Peyer's patch (tissue), 4 donors: ENCODE data around the gene NSFL1C. TPM values are rescaled to one million over a fixed set of nuclear protein-coding genes. Genes with fewer than 3 reads are reported as not detected.
A peak's percentile ranks its signal among the peaks of the same experiment; 100 is the strongest.

ENCODE experiments used
- DNase-seq, 3 donors: peaks; one replicate each; pipeline ENCODE4 v3.0.0-alpha.2; 2017 to 2019
- H3K27ac ChIP-seq, 4 donors: fragments of 200-600 bp; sonication (generic); one replicate each; pipeline ENCODE4 v1.5.1; 2016 to 2019
- H3K27me3 ChIP-seq, 2 donors: fragments of 200-600 bp; sonication (generic); one replicate each; pipeline ENCODE4 v1.5.1; 2019
- H3K36me3 ChIP-seq, 3 donors: fragments of 200-600 bp; sonication (generic); one replicate each; pipeline ENCODE4 v1.5.1; 2016 to 2019
- H3K4me1 ChIP-seq, 4 donors: fragments of 200-600 bp; sonication (generic); one replicate each; pipeline ENCODE4 v1.5.1; 2016 to 2019
- H3K4me3 ChIP-seq, 4 donors: fragments of 200-600 bp; sonication (generic); 1 replicate in 3 of 4; 2 replicates in 1 of 4; pipeline ENCODE4 v1.5.1; 2016 to 2019; ENCODE audit warnings: mild to moderate bottlenecking in 1 of 4
- H3K9me3 ChIP-seq, 4 donors: fragments of 200-600 bp; sonication (generic); one replicate each; pipeline ENCODE4 v1.5.1; 2016 to 2019; ENCODE audit warnings: mild to moderate bottlenecking in 1 of 4
- POLR2A ChIP-seq, 2 donors: fragments of 450-650 bp; IDR thresholded peaks; one replicate each; pipeline ENCODE4 v1.5.1; 2017; ENCODE audit warnings: antibody characterized with exemption in 2 of 2, mild to moderate bottlenecking in 2 of 2, moderate library complexity in 2 of 2
- total RNA-seq, 4 donors: library from RNA; depleted of rRNA; stranded (reverse); fragments of >200 nt; gene quantifications; one replicate each; pipeline ENCODE4 v1.1.0, GENCODE V29; 2016
- TF ChIP-seq, protein P1 (sequence below), 6 experiments: fragments of 450-650 bp in 4 of 6; fragments of 200-600 bp in 2 of 6; sonication (generic) in 1 of 6; IDR thresholded peaks; one replicate each; pipeline ENCODE4 v1.5.1; 2017 to 2019; ENCODE audit warnings: antibody characterized with exemption in 6 of 6, mild to moderate bottlenecking in 3 of 6, moderate library complexity in 1 of 6

Gene NSFL1C
- total RNA-seq, 4 donors from 2014 or later = 49.9 to 82.5 (median 59.8) TPM

- Histone ChIP-seq H3K4me1 (no peaks in the 10 kb centered on the region), H3K9me3 (no peaks in the 10 kb centered on the region), H3K4me3 (no peak overlapping the region), H3K27me3 (no peaks in the 10 kb centered on the region), H3K27ac (no peak overlapping the region), H3K36me3 (no peaks in the 10 kb centered on the region)
- TF ChIP-seq, protein P1, sequence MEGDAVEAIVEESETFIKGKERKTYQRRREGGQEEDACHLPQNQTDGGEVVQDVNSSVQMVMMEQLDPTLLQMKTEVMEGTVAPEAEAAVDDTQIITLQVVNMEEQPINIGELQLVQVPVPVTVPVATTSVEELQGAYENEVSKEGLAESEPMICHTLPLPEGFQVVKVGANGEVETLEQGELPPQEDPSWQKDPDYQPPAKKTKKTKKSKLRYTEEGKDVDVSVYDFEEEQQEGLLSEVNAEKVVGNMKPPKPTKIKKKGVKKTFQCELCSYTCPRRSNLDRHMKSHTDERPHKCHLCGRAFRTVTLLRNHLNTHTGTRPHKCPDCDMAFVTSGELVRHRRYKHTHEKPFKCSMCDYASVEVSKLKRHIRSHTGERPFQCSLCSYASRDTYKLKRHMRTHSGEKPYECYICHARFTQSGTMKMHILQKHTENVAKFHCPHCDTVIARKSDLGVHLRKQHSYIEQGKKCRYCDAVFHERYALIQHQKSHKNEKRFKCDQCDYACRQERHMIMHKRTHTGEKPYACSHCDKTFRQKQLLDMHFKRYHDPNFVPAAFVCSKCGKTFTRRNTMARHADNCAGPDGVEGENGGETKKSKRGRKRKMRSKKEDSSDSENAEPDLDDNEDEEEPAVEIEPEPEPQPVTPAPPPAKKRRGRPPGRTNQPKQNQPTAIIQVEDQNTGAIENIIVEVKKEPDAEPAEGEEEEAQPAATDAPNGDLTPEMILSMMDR (IDR thresholded peaks at IDR 0.05) = no peak
- no peak for TF ChIP-seq POLR2A (IDR thresholded peaks at IDR 0.05)
- no peak for DNase-seq
Measured at GRCh38 chr20:1496930-1497329, 30.3 kb upstream of the NSFL1C start.

- Histone ChIP-seq H3K27ac (no peak overlapping the region), H3K36me3 (no peaks in the 10 kb centered on the region), H3K4me1 (no peaks in the 10 kb centered on the region), H3K9me3 (no peaks in the 10 kb centered on the region), H3K27me3 (no peaks in the 10 kb centered on the region), H3K4me3 (no peak overlapping the region)
- DNase-seq = no peak
- TF ChIP-seq POLR2A (IDR thresholded peaks at IDR 0.05) = no peak
- TF ChIP-seq, protein P1 (IDR thresholded peaks at IDR 0.05) = no peak
Measured at GRCh38 chr20:1494436-1494835, 27.8 kb upstream of the NSFL1C start.

GRCh38 chr20:1493536-1493935 is 26.9 kb upstream of the NSFL1C start:
- no peak for DNase-seq
- no peak for TF ChIP-seq POLR2A (IDR thresholded peaks at IDR 0.05)
- TF ChIP-seq, protein P1 (IDR thresholded peaks at IDR 0.05) = no peak
- Histone ChIP-seq H3K27me3 (no peaks in the 10 kb centered on the region), H3K27ac (no peak overlapping the region), H3K4me1 (no peaks in the 10 kb centered on the region), H3K4me3 (no peak overlapping the region), H3K9me3 (no peaks in the 10 kb centered on the region), H3K36me3 (no peaks in the 10 kb centered on the region)

GRCh38 chr20:1491860-1492642 is 25.4 kb upstream of the NSFL1C start:
- DNase-seq = no peak
- TF ChIP-seq, protein P1 (IDR thresholded peaks at IDR 0.05) = no peak
- no peak for TF ChIP-seq POLR2A (IDR thresholded peaks at IDR 0.05)

DNA sequence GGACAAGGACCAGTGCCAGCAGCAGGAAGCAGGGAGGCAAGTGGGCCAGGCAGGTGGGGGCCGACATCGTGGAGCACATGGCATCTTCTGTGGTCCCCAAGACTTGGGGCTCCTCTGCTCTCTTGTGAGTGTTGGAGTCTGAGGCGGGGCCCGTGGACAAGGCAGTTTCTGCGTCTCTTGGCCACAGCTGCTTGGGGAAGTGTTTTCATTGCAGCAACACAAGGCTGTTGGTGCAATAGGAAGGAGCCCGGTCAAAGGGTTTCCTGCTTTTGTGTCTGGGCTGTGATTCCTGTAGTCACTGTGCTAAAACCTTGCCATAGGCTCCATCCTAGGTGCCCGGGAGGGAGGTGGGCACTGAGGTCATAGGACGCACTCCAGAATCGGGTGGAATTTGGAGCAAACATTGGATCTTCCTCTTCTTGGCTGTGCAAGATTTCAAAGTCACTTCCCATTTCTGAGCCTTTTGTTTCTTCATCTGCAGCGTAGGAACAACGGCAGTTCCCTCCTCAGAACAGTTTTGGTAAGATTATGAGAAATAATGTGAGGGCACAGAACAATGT is 24.7 kb upstream of the NSFL1C start, which contains the start of gene SIRPB2:
Gene SIRPB2 (minus strand): TSS at position 140 of the 560 bp plus-strand sequence. CDS start 61 bp downstream, at position 79.
- peak within 1 kb of the TSS; percentile 32 to 60 (median 52) for H3K27ac ChIP-seq
- no peaks in the 10 kb centered on the region for H3K4me1 ChIP-seq
- TF ChIP-seq POLR2A (IDR thresholded peaks at IDR 0.05) = no peak
- TF ChIP-seq, protein P1 (IDR thresholded peaks at IDR 0.05) = no peak
- no peaks in the 10 kb centered on the region for H3K27me3 ChIP-seq
- H3K4me3 ChIP-seq = peak within 1 kb of the TSS in 2 of 4 donors; percentile 20 to 25
- DNase-seq = peak in 1 of 3 donors; percentile 60
- H3K36me3 ChIP-seq = no peaks in the 10 kb centered on the region
- no peaks in the 10 kb centered on the region for H3K9me3 ChIP-seq

More at GRCh38 chr20:1491860-1492642, 25.4 kb upstream of the NSFL1C start:
- Histone ChIP-seq H3K36me3 (no peaks in the 10 kb centered on the region), H3K4me3 (no peak overlapping the region), H3K9me3 (no peaks in the 10 kb centered on the region), H3K4me1 (no peaks in the 10 kb centered on the region), H3K27ac (peak overlapping the region in 1 of 4 donors; percentile 57), H3K27me3 (no peaks in the 10 kb centered on the region)
